H1 (cell line): ENCODE results near the gene TEKT5. TPM values are rescaled to one million over a fixed set of nuclear protein-coding genes. Genes with fewer than 3 reads are reported as not detected.

Experiments used
- CTCF ChIA-PET: fragments of 300-600 bp; sonication (Branson Sonifier 250); formaldehyde crosslinking; loops from one replicate; lab custom pipeline; 2021; ENCODE audit not compliant: partially characterized antibody; lab: Charles Lee
- POLR2A ChIA-PET: fragments of 300-600 bp; sonication (Branson Sonifier 250); formaldehyde crosslinking; loops from one replicate; lab custom pipeline; 2021; ENCODE audit warnings: inconsistent platforms; ENCODE audit not compliant: partially characterized antibody; lab: Charles Lee
- DNase-seq, 2 experiments: peaks; one replicate each; pipeline versions ENCODE4 v3.0.0 to v3.0.0-alpha.2; 2010 to 2022; ENCODE audit warnings: low spot score in 2 of 2, low read depth in 1 of 2, mixed read lengths in 1 of 2
- FAIRE-seq: peaks from 2 replicates; lab custom pipeline; 2011; peaks lifted over from hg19 to GRCh38; lab: Jason Lieb, UNC
- H2AFZ ChIP-seq: 2 replicates; pipeline ENCODE4 v1.8.1; 2012; ENCODE audit warnings: low read length, inconsistent platforms
- H2AK5ac ChIP-seq: 2 replicates; pipeline ENCODE4 v1.6.1; 2013; ENCODE audit warnings: low read depth, low read length
- H2BK120ac ChIP-seq: replicated peaks from 2 replicates; pipeline ENCODE3; 2013; ENCODE audit warnings: low read depth, low read length, inconsistent platforms
- H2BK12ac ChIP-seq: 2 replicates; pipeline ENCODE4 v1.6.1; 2013; ENCODE audit warnings: low read depth, low read length
- H2BK15ac ChIP-seq: 2 replicates; pipeline ENCODE4 v1.6.1; 2013; ENCODE audit warnings: low read length
- H2BK20ac ChIP-seq: 2 replicates; pipeline ENCODE4 v1.6.1; 2013; ENCODE audit warnings: low read length
- H2BK5ac ChIP-seq: 2 replicates; pipeline ENCODE4 v1.6.1; 2013; ENCODE audit warnings: low read depth, low read length
- H3K14ac ChIP-seq: 2 replicates; pipeline ENCODE4 v1.6.1; 2013; ENCODE audit warnings: inconsistent platforms; ENCODE audit not compliant: insufficient read length
- H3K18ac ChIP-seq: 2 replicates; pipeline ENCODE4 v1.6.1; 2013; ENCODE audit warnings: low read length; ENCODE audit errors: extremely low read depth
- H3K23ac ChIP-seq: 2 replicates; pipeline ENCODE4 v1.6.1; 2013; ENCODE audit warnings: inconsistent platforms; ENCODE audit not compliant: insufficient read length
- H3K23me2 ChIP-seq: 2 replicates; pipeline ENCODE4 v1.6.1; 2013; ENCODE audit warnings: low read depth, low read length
- H3K27ac ChIP-seq: 2 replicates; pipeline ENCODE4 v1.6.1; 2011; ENCODE audit warnings: low read depth, low read length, inconsistent platforms
- H3K27me3 ChIP-seq, 4 experiments: replicated peaks in 1 of 4; 1 replicate in 1 of 4; 2 replicates in 3 of 4; pipeline versions ENCODE4 v1.6.1 to v1.8.1; 2011 to 2013; ENCODE audit warnings: low read length in 3 of 4, mild to moderate bottlenecking in 3 of 4, inconsistent platforms in 2 of 4, mixed read lengths in 2 of 4, moderate library complexity in 1 of 4; ENCODE audit not compliant: control insufficient read depth in 3 of 4, insufficient read depth in 3 of 4; ENCODE audit errors: extremely low read depth in 1 of 4
- H3K36me3 ChIP-seq, 4 experiments: 2 replicates each; pipeline versions ENCODE4 v1.6.1 to v1.8.1; 2011 to 2013; ENCODE audit warnings: mild to moderate bottlenecking in 4 of 4, low read length in 3 of 4, moderate library complexity in 2 of 4, control low read depth in 1 of 4, inconsistent platforms in 1 of 4; ENCODE audit not compliant: insufficient read depth in 4 of 4, control insufficient read depth in 2 of 4
- H3K4ac ChIP-seq: replicated peaks from 2 replicates; pipeline ENCODE3; 2013; ENCODE audit warnings: low read length, low read depth, mixed read lengths, inconsistent platforms; ENCODE audit not compliant: insufficient read length
- H3K4me1 ChIP-seq, 4 experiments: replicated peaks in 1 of 4; 1 replicate in 1 of 4; 2 replicates in 3 of 4; pipeline versions ENCODE4 v1.6.1 to v1.8.1; 2011 to 2013; ENCODE audit warnings: low read length in 3 of 4, inconsistent platforms in 2 of 4, mixed read lengths in 1 of 4; ENCODE audit not compliant: insufficient read depth in 4 of 4, control insufficient read depth in 3 of 4
- H3K4me2 ChIP-seq, 2 experiments: 2 replicates each; pipeline versions ENCODE4 v1.6.1 to v1.8.1; 2011 to 2013; ENCODE audit warnings: low read depth in 2 of 2, low read length in 2 of 2, control low read depth in 1 of 2, inconsistent platforms in 1 of 2, mild to moderate bottlenecking in 1 of 2; ENCODE audit not compliant: insufficient read depth in 1 of 2
- H3K4me3 ChIP-seq, 4 experiments: fragments of 200-600, 300-600 bp in 1 of 4; sonication (generic), shearing (Covaris generic), sonication (Bioruptor Twin) in 1 of 4; 2 replicates each; pipeline versions ENCODE4 v1.5.1 to v1.8.1; 2011 to 2016; ENCODE audit warnings: low read length in 4 of 4, low read depth in 3 of 4, control low read depth in 2 of 4, inconsistent platforms in 2 of 4, mild to moderate bottlenecking in 2 of 4, mixed read lengths in 1 of 4, moderate library complexity in 1 of 4; ENCODE audit not compliant: insufficient read depth in 2 of 4; ENCODE audit errors: extremely low read depth in 1 of 4
- H3K56ac ChIP-seq: replicated peaks from 2 replicates; pipeline ENCODE3; 2013; ENCODE audit warnings: low read depth, mild to moderate bottlenecking, mixed read lengths, low read length, inconsistent platforms; ENCODE audit not compliant: insufficient read length
- H3K79me1 ChIP-seq: 2 replicates; pipeline ENCODE4 v1.6.1; 2013; ENCODE audit warnings: low read depth, low read length, control low read depth
- H3K79me2 ChIP-seq, 2 experiments: 2 replicates each; pipeline versions ENCODE4 v1.6.1 to v1.8.1; 2012 to 2013; ENCODE audit warnings: low read length in 2 of 2, mild to moderate bottlenecking in 2 of 2, inconsistent platforms in 1 of 2; ENCODE audit not compliant: insufficient read depth in 2 of 2, control insufficient read depth in 1 of 2
- H3K9ac ChIP-seq, 4 experiments: replicated peaks in 1 of 4; 1 replicate in 1 of 4; 2 replicates in 3 of 4; pipeline versions ENCODE4 v1.6.1 to v1.8.1; 2011 to 2013; ENCODE audit warnings: low read depth in 3 of 4, low read length in 3 of 4, control low read depth in 2 of 4, mild to moderate bottlenecking in 2 of 4, moderate library complexity in 2 of 4, inconsistent platforms in 1 of 4; ENCODE audit errors: extremely low read depth in 1 of 4
- H3K9me3 ChIP-seq, 2 experiments: 2 replicates each; pipeline versions ENCODE4 v1.6.1 to v1.8.1; 2012 to 2013; ENCODE audit warnings: mild to moderate bottlenecking in 2 of 2, moderate library complexity in 2 of 2, control low read depth in 1 of 2, inconsistent platforms in 1 of 2, low read depth in 1 of 2, low read length in 1 of 2, mixed read lengths in 1 of 2; ENCODE audit not compliant: insufficient read depth in 2 of 2
- H4K20me1 ChIP-seq, 2 experiments: replicated peaks in 1 of 2; 2 replicates each; pipeline versions ENCODE3 to v1.8.1; 2011 to 2013; ENCODE audit warnings: inconsistent platforms in 2 of 2, low read length in 2 of 2, mild to moderate bottlenecking in 1 of 2; ENCODE audit not compliant: insufficient read depth in 2 of 2, control insufficient read depth in 1 of 2
- H4K5ac ChIP-seq: 2 replicates; pipeline ENCODE4 v1.6.1; 2013; ENCODE audit warnings: low read length, low read depth, mixed read lengths, inconsistent platforms; ENCODE audit not compliant: insufficient read length
- H4K8ac ChIP-seq: 2 replicates; pipeline ENCODE4 v1.8.0; 2013; ENCODE audit warnings: mild to moderate bottlenecking, moderate library complexity, low read length, inconsistent platforms; ENCODE audit not compliant: insufficient read depth; ENCODE audit errors: extremely low read depth
- H4K91ac ChIP-seq: replicated peaks from 2 replicates; pipeline ENCODE3; 2013; ENCODE audit warnings: low read length, mixed read lengths, inconsistent platforms; ENCODE audit not compliant: insufficient read length
- ASH2L ChIP-seq: fragments of 200-600, 300-600 bp; sonication (generic); IDR thresholded peaks from one replicate; pipeline ENCODE4 v1.7.1; 2017; ENCODE audit warnings: low read length
- BCL11A ChIP-seq, 2 experiments: IDR thresholded peaks; one replicate each; pipeline ENCODE4 v1.6.1; 2011; ENCODE audit warnings: low read depth in 2 of 2, low read length in 2 of 2, mild to moderate bottlenecking in 2 of 2
- CHD1 ChIP-seq: IDR thresholded peaks from 2 replicates; pipeline ENCODE4 v1.6.1; 2012; ENCODE audit warnings: low read depth, low read length, improper control_type of control experiment
- CTBP2 ChIP-seq: IDR thresholded peaks from 2 replicates; pipeline ENCODE4 v1.7.0; 2011; ENCODE audit warnings: borderline replicate concordance, mild to moderate bottlenecking, moderate library complexity, mixed read lengths, low read length; ENCODE audit not compliant: insufficient read depth, insufficient read length
- FOSL1 ChIP-seq: IDR thresholded peaks from 2 replicates; pipeline ENCODE4 v1.6.1; 2011; ENCODE audit warnings: mild to moderate bottlenecking, low read depth, low read length, moderate library complexity; ENCODE audit not compliant: insufficient read depth
- KDM4A ChIP-seq: IDR thresholded peaks from one replicate; pipeline ENCODE4 v1.7.1; 2012; ENCODE audit warnings: low read depth, mild to moderate bottlenecking, moderate library complexity, low read length, inconsistent platforms; ENCODE audit not compliant: severe bottlenecking
- KDM5A ChIP-seq: fragments of 200-600 bp; IDR thresholded peaks from 2 replicates; pipeline ENCODE4 v1.7.1; 2012; ENCODE audit warnings: mild to moderate bottlenecking, low read length, inconsistent platforms, mixed read lengths
- POLR2AphosphoS5 ChIP-seq: IDR thresholded peaks from 2 replicates; pipeline ENCODE4 v1.6.1; 2011; ENCODE audit warnings: low read depth, low read length
- POU5F1 ChIP-seq: IDR thresholded peaks from 2 replicates; pipeline ENCODE4 v1.6.1; 2011; ENCODE audit warnings: low read depth, mild to moderate bottlenecking, low read length, moderate library complexity
- SP2 ChIP-seq: IDR thresholded peaks from 2 replicates; pipeline ENCODE4 v1.6.1; 2012; ENCODE audit warnings: mild to moderate bottlenecking, low read length, inconsistent platforms
- TAF7 ChIP-seq: optimal IDR thresholded peaks from 2 replicates; pipeline ENCODE3; 2011; ENCODE audit warnings: low read depth, mild to moderate bottlenecking, inconsistent platforms, low read length, moderate library complexity, borderline replicate concordance
- TBP ChIP-seq: IDR thresholded peaks from 2 replicates; pipeline ENCODE4 v1.6.1; 2011; ENCODE audit warnings: low read depth, low read length, improper control_type of control experiment
- TCF12 ChIP-seq: IDR thresholded peaks from 2 replicates; pipeline ENCODE4 v1.6.1; 2011; ENCODE audit warnings: low read depth, mild to moderate bottlenecking, low read length
- ZNF274 ChIP-seq: IDR thresholded peaks from 2 replicates; pipeline ENCODE4 v1.7.0; 2012; ENCODE audit warnings: low read length, borderline replicate concordance; ENCODE audit errors: extremely low read depth
- WGBS, 2 experiments: shearing (Covaris generic) in 1 of 2; methylation state at CpG; one replicate each; pipeline versions ENCODE4 v1.1.6 to v1.1.7; 2013 to 2015; ENCODE audit warnings: low lambda C conversion rate in 2 of 2, mixed read lengths in 2 of 2, inconsistent platforms in 1 of 2, low coverage in 1 of 2, missing lambda C conversion rate in 1 of 2; ENCODE audit not compliant: insufficient replicate concordance in 2 of 2, insufficient coverage in 1 of 2, insufficient read length in 1 of 2; ENCODE audit errors: extremely low coverage in 1 of 2, missing lambda C conversion rate in 1 of 2; 5-methylcytosine and 5-hydroxymethylcytosine counted together
- polyA plus RNA-seq, 7 experiments: library from polyadenylated mRNA; depleted of rRNA in 3 of 7; stranded (reverse) in 5 of 7; unstranded in 2 of 7; fragments of >200 nt in 5 of 7; fragments of 200-250 nt in 2 of 7; gene quantifications; 1 replicate in 5 of 7; 2 replicates in 1 of 7; 4 replicates in 1 of 7; pipeline versions ENCODE4 v1.2.1 to v1.2.3, GENCODE V29; 2011 to 2013; ENCODE audit warnings: missing spikeins in 2 of 7, mixed read lengths in 2 of 7
- total RNA-seq: library from RNA; stranded (reverse); fragmentation: NEBNext Ultra II Directional; extraction: Animal tissue kit (Norgen Biotek cat#: 25700); gene quantifications from 2 replicates; pipeline ENCODE4 v1.2.1, GENCODE V29; 2021
- TF ChIP-seq, protein P1 (sequence below): IDR thresholded peaks from 2 replicates; pipeline ENCODE4 v1.6.1; 2011; ENCODE audit warnings: low read depth, mild to moderate bottlenecking, low read length; ENCODE audit not compliant: insufficient read depth

The TEKT5 gene
- total and polyA plus RNA-seq, 2 of the 8 experiments (the other 6 are each of a cell fraction or from before 2014, with no cell fraction given): 0.95 TPM; not detected in 1

DNA sequence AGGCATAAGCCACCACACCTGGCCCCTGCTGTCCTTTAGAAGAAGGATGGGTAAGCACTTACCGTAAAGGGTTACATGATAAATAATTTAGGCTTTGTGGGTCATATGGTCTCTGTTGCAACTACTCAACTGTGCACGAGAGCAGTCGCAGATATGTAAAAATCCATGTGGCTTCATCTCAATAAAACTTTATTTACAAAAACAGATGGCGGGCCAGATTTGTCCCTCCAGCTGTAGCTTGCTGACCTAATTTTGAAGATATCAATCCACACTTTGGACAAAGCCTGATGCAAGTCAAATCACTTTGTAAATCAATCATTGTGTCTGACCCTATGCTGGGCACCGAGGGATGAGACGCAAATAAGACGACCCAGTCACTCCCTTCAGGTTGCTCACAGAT lies 12.1 kb downstream of the TEKT5 start:
- Histone ChIP-seq H2AK5ac (no peak overlapping the region), H2BK20ac (no peak overlapping the region), H3K14ac (no peak overlapping the region), H2BK120ac (no peak overlapping the region), H2BK15ac (no peak overlapping the region), H2BK5ac (no peak overlapping the region), H3K23ac (no peak overlapping the region), H3K79me2 (no peaks in the 10 kb centered on the region), H4K91ac (no peak overlapping the region), H3K79me1 (no peaks in the 10 kb centered on the region), H3K4me2 (no peak overlapping the region), H4K5ac (no peak overlapping the region), H4K8ac (no peak overlapping the region), H3K23me2 (no peaks in the 10 kb centered on the region), H4K20me1 (no peaks in the 10 kb centered on the region), H3K9me3 (no peaks in the 10 kb centered on the region), H3K18ac (no peak overlapping the region), H3K36me3 (no peaks in the 10 kb centered on the region), H2BK12ac (no peak overlapping the region), H3K4me3 (no peak overlapping the region), H2AFZ (no peak overlapping the region), H3K4me1 (peaks cover 0 to 6% (median 2%) of the 10 kb centered on the region in 4 experiments; a peak in 4 of 7 replicates), H3K27me3 (no peaks in the 10 kb centered on the region), H3K27ac (no peak overlapping the region), H3K9ac (no peak overlapping the region), H3K56ac (no peak overlapping the region), H3K4ac (no peak overlapping the region)
- 78% methylated on average over 7 of the region's 7 CpGs; no CpG with 5 or more reads in 1 of the 2 experiments for WGBS, 2 experiments
- DNase-seq: no peak
- ChIA-PET POLR2A (no interaction called here), CTCF (interaction anchor here (0.6 to 1.2 kb wide), 5 partner anchors 14 to 172 kb away, joined by 3 to 6 read pairs (median 4); no protein-coding TSS in a partner anchor)
- no peak for FAIRE-seq
- TF ChIP-seq KDM4A (no peak), CTBP2 (no peak), TCF12 (no peak), SP2 (no peak), KDM5A (no peak), CHD1 (no peak), POLR2AphosphoS5 (no peak), BCL11A (IDR thresholded peaks at IDR 0.05; ENCODE audit: low read depth in 2 of 2, low read length in 2 of 2) (no peak), ASH2L (no peak), FOSL1 (no peak), TAF7 (no peak), ZNF274 (no peak), TBP (no peak), POU5F1 (no peak)
- TF ChIP-seq, protein P1, sequence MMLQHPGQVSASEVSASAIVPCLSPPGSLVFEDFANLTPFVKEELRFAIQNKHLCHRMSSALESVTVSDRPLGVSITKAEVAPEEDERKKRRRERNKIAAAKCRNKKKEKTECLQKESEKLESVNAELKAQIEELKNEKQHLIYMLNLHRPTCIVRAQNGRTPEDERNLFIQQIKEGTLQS: no peak
